Measurements from ENCODE around the gene SSTR3. TPM values are rescaled to one million over a fixed set of nuclear protein-coding genes. Genes with fewer than 3 reads are reported as not detected.

SSTR3 gene
- polyA plus RNA-seq, 1 donor from 2014 or later: not detected

- H3F3A ChIP-seq (ENCODE audit: insufficient read depth, low read length, poor library complexity, severe bottlenecking): no peaks in the 10 kb centered on the region
- H3K36me3 ChIP-seq (ENCODE audit: insufficient read depth, low read length): no peaks in the 10 kb centered on the region
- no peak overlapping the region for H3K9ac ChIP-seq (ENCODE audit: low read length)
- no peaks in the 10 kb centered on the region for H3K9me2 ChIP-seq (ENCODE audit: insufficient read depth, low read length)
- H4K20me1 ChIP-seq (ENCODE audit: insufficient read depth): no peaks in the 10 kb centered on the region
- H3K4me3 ChIP-seq (ENCODE audit: low read length): no peak overlapping the region
- H3K79me2 ChIP-seq (replicated peaks; ENCODE audit: insufficient read depth, low read length): no peaks in the 10 kb centered on the region
- no peaks in the 10 kb centered on the region for H3K9me3 ChIP-seq (ENCODE audit: low read length)
- no peak for TF ChIP-seq POLR2AphosphoS5 (IDR thresholded peaks at IDR 0.05)
- no peak for TF ChIP-seq EP300 (conservative IDR thresholded peaks at IDR 0.05; ENCODE audit: poor library complexity, severe bottlenecking)
- TF ChIP-seq RAD21 (conservative IDR thresholded peaks at IDR 0.05): no peak
- TF ChIP-seq MXI1 (conservative IDR thresholded peaks at IDR 0.05; ENCODE audit: poor library complexity, severe bottlenecking): no peak
- TF ChIP-seq SMC3 (conservative IDR thresholded peaks at IDR 0.05; ENCODE audit: poor library complexity): no peak
- no peak for TF ChIP-seq REST (IDR thresholded peaks at IDR 0.05; ENCODE audit: borderline replicate concordance)
- no peak for TF ChIP-seq TAF1 (IDR thresholded peaks at IDR 0.05; ENCODE audit: low read depth)
- no peak for TF ChIP-seq EZH2 (IDR thresholded peaks at IDR 0.05; ENCODE audit: borderline replicate concordance, insufficient read depth, low read length, poor library complexity, severe bottlenecking)
- no peak for TF ChIP-seq CTCF (IDR thresholded peaks at IDR 0.05; ENCODE audit: poor library complexity, severe bottlenecking)
- no peaks in the 10 kb centered on the region for H3K27me3 ChIP-seq (ENCODE audit: insufficient read depth, low read depth, low read length)
- no peak overlapping the region for H3K4me2 ChIP-seq (ENCODE audit: low read length)
- H3K27ac ChIP-seq (ENCODE audit: low read length): no peak overlapping the region
- no peak overlapping the region for H2AFZ ChIP-seq (ENCODE audit: low read depth, low read length)
Measured at GRCh38 chr22:37235897-37236607, 23.8 kb upstream of the SSTR3 start.

- no peak overlapping the region for H3K4me3 ChIP-seq (ENCODE audit: low read length)
- no peak overlapping the region for H3K9ac ChIP-seq (ENCODE audit: low read length)
- H4K20me1 ChIP-seq (ENCODE audit: insufficient read depth): no peaks in the 10 kb centered on the region
- no peaks in the 10 kb centered on the region for H3K9me3 ChIP-seq (ENCODE audit: low read length)
- no peak overlapping the region for H3K27ac ChIP-seq (ENCODE audit: low read length)
- no peaks in the 10 kb centered on the region for H3K9me2 ChIP-seq (ENCODE audit: insufficient read depth, low read length)
- no peaks in the 10 kb centered on the region for H3K27me3 ChIP-seq (ENCODE audit: insufficient read depth, low read depth, low read length)
- no peaks in the 10 kb centered on the region for H3K36me3 ChIP-seq (ENCODE audit: insufficient read depth, low read length)
- H2AFZ ChIP-seq (ENCODE audit: low read depth, low read length): no peak overlapping the region
- no peak for TF ChIP-seq SMC3 (conservative IDR thresholded peaks at IDR 0.05; ENCODE audit: poor library complexity)
- no peak for TF ChIP-seq EP300 (conservative IDR thresholded peaks at IDR 0.05; ENCODE audit: poor library complexity, severe bottlenecking)
- no peak for TF ChIP-seq TAF1 (IDR thresholded peaks at IDR 0.05; ENCODE audit: low read depth)
- no peak for TF ChIP-seq POLR2AphosphoS5 (IDR thresholded peaks at IDR 0.05)
- TF ChIP-seq REST (IDR thresholded peaks at IDR 0.05; ENCODE audit: borderline replicate concordance): no peak
- TF ChIP-seq CTCF (IDR thresholded peaks at IDR 0.05; ENCODE audit: poor library complexity, severe bottlenecking): no peak
- no peak for TF ChIP-seq MXI1 (conservative IDR thresholded peaks at IDR 0.05; ENCODE audit: poor library complexity, severe bottlenecking)
- no peak for TF ChIP-seq RAD21 (conservative IDR thresholded peaks at IDR 0.05)
- TF ChIP-seq EZH2 (IDR thresholded peaks at IDR 0.05; ENCODE audit: borderline replicate concordance, insufficient read depth, low read length, poor library complexity, severe bottlenecking): no peak
- H3F3A ChIP-seq (ENCODE audit: insufficient read depth, low read length, poor library complexity, severe bottlenecking): no peaks in the 10 kb centered on the region
- H3K4me2 ChIP-seq (ENCODE audit: low read length): no peak overlapping the region
- H3K79me2 ChIP-seq (replicated peaks; ENCODE audit: insufficient read depth, low read length): no peaks in the 10 kb centered on the region
Measured at GRCh38 chr22:37234736-37235711, 22.7 kb upstream of the SSTR3 start.

All from neural cell (in vitro differentiated cells).